Astrocyte of the hippocampus (primary cell): Measurements from ENCODE around the gene TPD52L2.

Source experiments
- DNase-seq: peaks from one replicate; pipeline ENCODE4 v3.0.0; 2011; ENCODE audit warnings: low read depth, low spot score

The TPD52L2 gene

GRCh38 chr20:63864978-63865640 lies at the start of gene TPD52L2:
Gene TPD52L2 (plus strand): TSS chr20:63865270. CDS start chr20:63865366, 96 bp downstream.
- DNase-seq = peak; percentile 99

DNA sequence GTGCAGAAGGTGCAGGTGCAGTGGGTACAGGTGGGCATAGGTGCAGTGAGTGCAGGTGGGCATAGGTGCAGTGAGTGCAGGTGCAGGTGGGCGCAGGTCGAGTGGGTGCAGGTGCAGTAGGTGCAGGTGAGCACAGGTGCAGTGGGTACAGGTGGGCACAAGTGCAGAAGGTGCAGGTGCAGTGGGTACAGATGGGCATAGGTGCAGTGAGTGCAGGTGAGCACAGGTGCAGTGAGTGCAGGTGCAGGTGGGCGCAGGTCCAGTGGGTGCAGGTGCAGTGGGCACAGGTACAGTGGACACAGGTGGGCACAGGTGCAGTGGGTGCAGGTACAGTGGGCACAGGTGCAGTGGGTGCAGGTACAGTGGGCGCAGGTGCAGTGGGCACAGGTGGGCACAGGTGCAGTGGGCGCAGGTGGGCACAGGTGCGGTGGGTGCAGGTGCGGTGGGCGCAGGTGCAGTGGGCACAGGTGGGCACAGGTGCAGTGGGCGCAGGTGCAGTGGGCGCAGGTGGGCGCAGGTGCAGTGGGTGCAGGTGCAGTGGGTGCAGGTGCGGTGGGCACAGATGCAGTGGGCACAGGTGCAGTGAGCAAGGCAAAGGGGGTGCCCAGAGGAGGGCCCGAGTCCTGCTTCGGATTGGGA lies 49.3 kb upstream of the TPD52L2 start:
- no peak for DNase-seq

DNA sequence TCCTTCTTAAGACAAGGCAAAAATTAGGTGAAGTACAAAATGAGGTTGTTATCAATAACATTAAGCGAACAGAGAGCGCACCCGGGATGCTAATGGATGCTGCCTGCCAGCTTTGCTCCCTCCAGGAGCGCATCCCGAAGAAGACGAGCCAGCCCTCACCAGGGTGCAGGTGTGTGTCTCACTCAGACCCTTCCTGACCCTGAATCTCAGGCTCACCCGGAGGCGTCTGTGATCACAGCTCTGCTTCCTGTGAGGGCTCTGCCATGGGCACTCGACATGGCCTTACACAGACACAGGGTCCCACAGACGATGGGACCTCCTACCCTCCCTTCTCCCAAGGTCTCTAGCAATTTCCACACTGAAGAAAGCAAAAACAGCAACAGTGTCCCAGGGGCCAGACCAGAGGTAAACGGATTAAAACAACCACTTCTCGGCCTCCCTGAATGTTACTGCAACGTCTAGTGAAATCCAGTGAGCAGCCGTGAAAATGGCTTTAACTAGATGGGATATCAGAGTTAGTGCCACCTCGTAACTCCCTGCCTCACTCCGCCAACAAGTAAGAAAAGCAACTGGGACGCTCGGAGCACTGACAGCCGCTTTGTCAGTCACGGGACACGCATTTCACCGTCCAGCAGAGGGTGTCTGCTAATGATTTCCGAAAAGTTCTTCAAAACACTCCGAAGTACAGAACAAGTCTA lies 45.7 kb upstream of the TPD52L2 start:
- DNase-seq = no peak

GRCh38 chr20:63821811-63822210 lies 43.3 kb upstream of the TPD52L2 start:
- no peak for DNase-seq

DNA sequence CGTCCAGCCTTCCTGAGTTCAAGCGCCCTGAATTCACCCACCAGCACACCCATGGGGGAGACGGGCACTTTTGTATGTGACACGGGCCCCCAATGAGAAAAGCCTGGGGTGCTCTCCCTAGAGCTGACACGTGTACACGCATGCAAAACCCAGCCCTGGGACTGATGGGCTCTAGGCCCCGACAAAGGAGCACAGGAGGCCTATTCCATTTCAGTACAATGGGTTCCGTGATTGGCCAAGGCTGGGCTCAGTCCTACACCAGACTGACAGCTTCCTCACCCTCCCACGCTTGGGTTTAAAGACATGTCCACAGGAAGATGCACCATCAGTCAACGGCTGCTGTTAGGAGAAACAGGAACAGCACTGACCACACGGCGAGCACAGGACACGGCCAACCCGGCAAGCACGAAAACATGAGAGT lies 42.8 kb upstream of the TPD52L2 start:
- no peak for DNase-seq

DNA sequence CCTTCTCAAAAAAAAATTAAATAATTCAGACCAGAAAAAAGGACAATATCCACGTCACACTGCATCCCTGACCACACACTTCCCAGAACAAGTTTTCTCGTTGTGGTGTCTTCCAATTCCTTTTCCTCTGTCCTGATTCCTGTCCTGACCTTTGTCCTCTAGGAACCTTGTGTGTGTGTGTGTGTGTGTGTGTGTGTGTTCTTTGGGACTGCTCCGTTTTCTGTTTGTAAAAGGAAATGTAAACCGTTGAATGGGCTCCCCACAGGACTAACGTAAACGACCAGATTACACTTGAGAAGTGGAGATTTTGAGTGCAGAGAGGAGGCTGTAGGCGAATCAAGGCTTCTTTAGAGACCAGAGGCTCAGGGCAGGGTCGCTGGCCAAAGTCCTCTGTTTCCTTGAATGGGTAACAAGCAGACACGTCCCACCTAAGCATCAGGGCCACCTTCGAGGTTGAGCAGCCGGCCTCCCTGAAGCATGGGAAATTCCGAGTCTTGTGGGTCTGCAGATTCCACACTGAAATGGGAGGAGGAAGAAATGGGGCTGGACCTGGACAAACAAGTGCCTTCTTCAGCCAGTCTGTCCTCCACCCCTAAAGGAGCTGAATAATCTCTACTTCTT lies 41.3 kb upstream of the TPD52L2 start:
- DNase-seq = no peak

DNA sequence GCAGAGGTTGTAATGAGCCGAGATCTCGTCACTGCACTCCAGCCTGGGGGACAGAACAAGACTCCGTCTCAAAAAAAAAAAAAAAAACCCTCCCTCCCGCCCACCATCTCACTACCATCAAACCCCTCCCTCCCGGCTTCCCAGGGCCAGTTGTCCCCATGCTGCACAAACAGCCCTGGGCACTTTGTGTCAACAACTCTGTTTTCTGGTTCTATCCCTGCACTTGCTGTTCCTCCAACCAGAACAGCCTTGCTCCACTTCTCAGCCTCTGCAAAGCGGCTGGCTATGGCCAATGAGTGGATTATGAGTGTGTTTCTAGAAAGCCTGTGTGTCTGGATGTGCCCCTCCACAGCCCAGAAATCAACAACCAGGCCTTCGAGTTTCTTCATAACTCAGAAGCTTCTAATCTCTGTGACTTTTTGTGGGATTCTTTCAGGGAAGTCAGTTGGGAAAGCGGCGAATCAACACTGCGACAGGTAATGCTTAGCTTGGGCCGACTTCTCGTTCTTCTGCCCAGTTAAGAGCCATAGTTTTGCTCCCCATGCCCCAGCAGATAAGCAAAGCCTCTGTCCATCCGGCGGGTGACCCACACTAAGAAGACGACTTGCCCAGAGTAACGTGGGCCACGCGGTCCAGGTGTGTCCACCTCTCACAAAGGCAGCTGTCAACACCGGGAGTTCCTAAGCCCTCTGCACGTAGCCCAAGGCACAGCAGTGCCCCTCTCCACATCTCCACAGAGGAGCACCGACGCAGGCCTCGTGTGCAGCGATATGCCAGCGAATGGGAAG lies 39.5 kb upstream of the TPD52L2 start:
- no peak for DNase-seq

GRCh38 chr20:63826753-63827152 lies 38.3 kb upstream of the TPD52L2 start:
- DNase-seq = no peak

DNA sequence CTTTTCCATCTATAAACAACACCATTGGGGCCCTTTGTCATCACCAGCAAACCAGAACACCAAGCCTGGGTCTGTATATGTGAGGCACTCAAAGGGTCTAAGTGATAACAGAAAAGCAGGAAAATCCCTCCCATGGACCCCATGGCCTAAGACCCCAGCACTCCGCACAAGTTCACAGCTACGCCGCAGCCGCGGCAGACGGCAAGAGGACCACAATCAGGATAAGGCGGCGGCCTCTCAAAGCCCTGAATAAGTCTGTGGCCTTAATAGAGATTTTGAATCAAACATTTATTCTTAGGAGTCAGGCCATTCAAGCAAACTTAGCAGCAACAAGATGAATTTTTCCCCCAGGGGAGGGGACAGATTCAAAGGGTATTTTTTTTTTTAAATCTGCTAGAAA lies 36.9 kb upstream of the TPD52L2 start:
- DNase-seq = no peak

- no peak for DNase-seq
These were observed 36.5 kb upstream of the TPD52L2 start for GRCh38 chr20:63828545-63828944.

DNA sequence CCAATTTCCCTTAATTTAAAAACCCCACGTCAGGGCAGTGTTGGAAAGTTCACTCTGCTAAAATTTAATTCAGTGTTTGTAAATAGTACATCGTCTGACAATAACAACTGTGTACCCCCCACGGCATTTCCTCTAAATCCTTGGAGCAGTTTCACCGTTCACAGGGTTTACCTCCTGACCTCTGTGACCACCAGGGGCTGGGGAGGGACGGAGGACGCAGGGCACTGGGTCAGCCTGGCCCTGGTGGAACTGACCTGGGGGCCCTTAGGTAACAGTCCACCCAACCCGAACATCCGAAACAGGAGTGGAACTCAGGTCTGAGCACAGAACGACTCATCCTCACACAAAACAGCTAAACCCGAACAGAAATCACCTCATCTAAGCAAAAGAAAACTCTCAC lies 36.1 kb upstream of the TPD52L2 start:
- no peak for DNase-seq

DNA sequence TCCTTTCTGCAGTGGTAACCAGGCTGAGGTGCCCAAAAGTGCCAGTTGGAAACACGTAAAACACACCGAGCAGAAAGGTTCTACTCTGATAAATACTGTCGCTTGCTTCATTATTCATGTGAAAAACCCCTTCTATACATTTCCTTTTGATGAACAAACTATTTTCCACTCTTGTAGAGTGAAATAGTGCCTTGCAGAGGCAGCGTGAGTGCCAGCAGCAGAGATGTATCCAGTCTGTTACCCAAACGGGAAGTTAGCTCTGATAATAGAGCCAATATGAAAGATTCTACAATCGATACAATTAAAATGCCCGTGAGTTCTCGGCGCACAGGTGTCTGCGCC lies 35.5 kb upstream of the TPD52L2 start:
- DNase-seq = no peak

- DNase-seq = peak; percentile 33
These were observed 34.9 kb upstream of the TPD52L2 start for GRCh38 chr20:63829945-63830835.

DNA sequence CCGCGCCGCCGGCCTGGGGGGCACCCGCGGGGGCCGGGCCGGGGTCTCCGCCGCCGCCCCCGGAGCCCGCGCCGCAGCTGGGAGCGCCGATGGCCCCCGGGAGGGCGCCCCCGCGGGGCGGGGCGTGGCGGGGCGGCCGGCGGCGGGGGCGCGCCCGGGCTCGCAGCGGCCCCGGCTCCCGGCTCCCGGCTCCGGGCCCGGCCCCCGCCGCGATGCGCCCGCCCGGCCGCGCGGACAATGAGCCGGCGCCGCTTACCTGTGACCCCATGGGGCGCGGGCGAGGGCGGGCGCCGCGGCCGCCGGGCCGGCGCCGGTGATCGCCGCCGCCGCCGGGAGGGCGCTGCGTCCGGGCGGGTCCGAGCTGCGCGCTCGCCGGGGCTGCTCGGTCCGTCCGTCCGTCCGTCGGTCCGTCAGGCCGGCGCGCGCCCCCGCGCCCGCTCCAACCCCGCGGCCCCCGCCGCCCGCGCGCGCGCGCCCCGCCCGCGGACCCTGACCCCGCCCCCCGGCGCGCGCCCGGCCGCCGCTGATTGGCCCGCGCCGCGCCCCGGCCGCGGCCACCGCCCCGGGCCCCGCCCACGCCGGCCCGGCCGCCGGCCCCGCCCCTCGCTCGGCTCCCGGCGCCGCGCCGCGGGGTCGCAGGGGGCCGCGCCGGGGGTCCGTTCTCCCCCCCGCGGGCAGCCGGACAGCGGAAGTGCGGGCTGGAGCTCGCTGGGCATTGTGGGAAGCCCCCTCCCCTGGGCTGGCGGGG lies 34.1 kb upstream of the TPD52L2 start, which contains the start of gene ZBTB46:
Gene ZBTB46 (minus strand): TSS at position 424 of the 748 bp plus-strand sequence. CDS start 40,507 bp downstream, outside the sequence.
- peak; percentile 84 for DNase-seq

DNA sequence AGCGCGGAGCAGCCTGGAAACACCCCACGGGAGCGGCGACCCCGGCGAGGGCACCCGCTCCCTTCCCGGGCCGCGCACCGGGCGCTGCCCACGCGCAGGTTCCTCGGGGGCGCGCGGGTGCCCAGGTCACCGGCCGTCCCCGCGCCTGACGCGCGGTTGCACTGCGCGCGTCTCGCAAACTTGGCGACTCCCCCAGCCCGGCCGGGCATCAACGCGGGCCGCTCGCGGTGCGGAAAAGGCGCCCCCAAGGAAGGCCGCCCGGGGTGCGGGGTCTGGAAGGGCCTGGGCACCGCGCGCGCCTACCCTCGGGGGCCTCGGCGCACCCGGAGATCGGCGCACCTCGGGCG lies 33.5 kb upstream of the TPD52L2 start:
- no peak for DNase-seq

DNA sequence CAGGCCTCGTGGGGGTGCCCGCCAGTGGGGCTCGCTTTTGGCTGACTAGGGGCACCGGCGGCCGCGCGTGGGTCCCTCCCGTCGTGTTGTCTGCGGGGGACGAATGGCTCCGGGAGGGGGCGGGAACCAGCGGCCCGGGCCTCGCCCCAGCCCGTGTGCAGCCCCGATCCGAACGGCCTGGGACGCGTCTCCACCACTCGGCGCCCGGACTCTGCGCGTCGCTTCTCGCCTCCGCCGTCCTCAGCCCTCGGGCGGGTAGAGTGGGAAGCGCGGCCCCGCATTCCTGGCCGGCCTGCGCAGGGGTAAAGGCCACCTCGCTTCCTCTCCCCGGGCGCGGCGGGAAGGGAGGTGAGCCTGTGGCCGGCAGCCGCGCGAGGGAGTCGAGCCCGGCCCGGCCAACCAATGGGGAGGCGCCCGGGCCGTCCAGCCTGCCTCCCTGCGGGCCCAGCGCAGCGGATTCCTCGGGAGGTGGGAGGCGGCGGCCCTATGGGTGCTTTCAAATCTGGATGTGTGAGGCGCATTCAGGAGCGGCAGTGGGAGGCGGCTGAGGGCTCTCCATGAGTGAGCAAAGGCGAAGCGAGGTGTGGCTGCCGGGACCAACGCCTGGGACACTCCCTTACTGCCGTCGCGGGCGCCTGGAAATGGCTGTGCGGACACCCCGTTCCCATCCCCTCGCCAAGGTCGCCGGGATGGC lies 32.9 kb upstream of the TPD52L2 start:
- peak; percentile 45 for DNase-seq

DNA sequence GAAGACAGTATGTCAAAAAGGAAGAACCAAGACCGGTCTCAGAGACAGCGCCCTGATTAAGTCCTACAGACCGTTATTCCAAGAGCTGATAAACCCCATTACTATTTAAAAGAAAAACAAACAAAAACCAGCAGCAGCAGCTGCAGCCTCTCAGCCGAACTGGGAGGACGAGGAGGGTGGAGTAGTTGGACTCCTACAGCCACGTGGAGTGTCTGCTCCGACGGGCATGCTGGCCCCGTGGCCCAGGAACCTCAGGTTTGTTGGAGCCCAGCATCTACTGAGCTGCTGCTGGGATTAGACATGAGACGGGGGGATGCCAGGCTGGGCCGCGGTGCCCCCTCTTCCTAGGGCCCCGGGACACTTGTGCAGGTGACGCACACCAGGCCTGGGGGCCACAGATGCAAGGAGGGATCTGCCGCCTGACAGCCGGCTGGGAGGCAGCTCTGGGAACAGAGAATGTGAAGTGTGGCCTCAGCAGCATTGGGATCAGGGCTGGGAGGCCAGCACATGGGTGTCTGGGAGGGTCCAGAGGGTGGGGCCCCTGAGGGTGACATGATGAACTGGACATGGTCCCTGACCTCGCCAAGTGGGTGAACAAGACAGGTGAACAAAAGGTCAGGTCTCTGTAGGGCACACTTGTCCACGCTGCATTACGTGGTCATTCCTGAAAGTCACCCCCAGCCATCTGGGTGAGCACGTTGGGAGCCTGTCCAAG lies 31.1 kb upstream of the TPD52L2 start:
- no peak for DNase-seq

DNA sequence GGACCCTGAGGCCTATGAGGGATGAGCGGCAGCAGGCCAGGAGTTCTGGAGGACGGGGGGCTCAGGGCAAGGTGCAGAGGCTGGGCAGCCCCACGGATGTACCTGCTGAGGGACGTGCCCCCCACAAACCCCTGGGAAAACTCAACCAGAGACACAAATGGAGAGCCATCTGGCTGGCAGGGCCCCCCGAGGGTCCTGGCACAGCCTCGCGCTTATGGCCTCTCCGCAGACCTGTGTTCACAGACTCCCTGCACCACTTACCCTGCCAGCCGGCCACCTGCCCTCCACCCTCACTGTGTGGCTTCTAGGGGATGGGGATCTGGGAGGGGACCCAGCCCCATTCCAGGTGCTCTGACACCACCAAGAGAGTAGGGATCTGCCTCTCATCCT lies 30.6 kb upstream of the TPD52L2 start:
- DNase-seq = no peak
